GM21825 (cell line): ENCODE measurements around the gene PLK4.
"Not testable (repeated sequence)": the region's sequence is repeated elsewhere in the genome, so short reads cannot be mapped to it uniquely, and the experiment has no call there.

Experiments
- ATAC-seq: cut with Tn5 transposase; IDR thresholded peaks from one replicate; pipeline ENCODE4 v1.9.1; 2021; ENCODE audit warnings: mild to moderate bottlenecking, moderate library complexity; ENCODE audit not compliant: unreplicated experiment

Gene PLK4

GRCh38 chr4:127899682-127900081, 19.0 kb downstream of the PLK4 start:
- not testable (repeated sequence) for ATAC-seq

GRCh38 chr4:127905029-127905428, 24.3 kb downstream of the PLK4 start:
- no peak for ATAC-seq

- no peak for ATAC-seq
Measured at GRCh38 chr4:127916512-127916911, 35.8 kb downstream of the PLK4 start.

GRCh38 chr4:127917151-127917550, 36.5 kb downstream of the PLK4 start:
- no peak for ATAC-seq

GRCh38 chr4:127920521-127920920, 39.8 kb downstream of the PLK4 start:
- ATAC-seq, result no peak

GRCh38 chr4:127922226-127922625, 41.5 kb downstream of the PLK4 start:
- ATAC-seq, result no peak

- not testable (repeated sequence) for ATAC-seq
Measured at GRCh38 chr4:127925720-127926119, 45.0 kb downstream of the PLK4 start.

GRCh38 chr4:127930175-127930574, 49.5 kb downstream of the PLK4 start:
- no peak for ATAC-seq

- ATAC-seq, result not testable (repeated sequence)
Measured at GRCh38 chr4:127931836-127932235, 51.1 kb downstream of the PLK4 start.

- no peak for ATAC-seq
Measured at GRCh38 chr4:127936974-127937373, 56.3 kb downstream of the PLK4 start.
